T-helper 2 cell treated with Interferon-gamma antibody and Interleukin-4, amounts not matched to agents 100 ng/mL and 5 ng/mL, for 36 hours (primary cell): ENCODE measurements around the gene SUPT4H1. TPM values are rescaled to one million over a fixed set of nuclear protein-coding genes. Genes with fewer than 3 reads are reported as not detected.

Experiments
- intact Hi-C: fragments of 100-400 bp; cut with micrococcal nuclease; formaldehyde crosslinking; loops from one replicate; pipeline ENCODE4 v1.15.1; 2023
- total RNA-seq: library from RNA; stranded (reverse); gene quantifications from 2 replicates; pipeline ENCODE4 v1.2.3, GENCODE V29; 2022

Gene SUPT4H1
- total RNA-seq, 1 donor from 2014 or later, result 90.0 TPM

DNA sequence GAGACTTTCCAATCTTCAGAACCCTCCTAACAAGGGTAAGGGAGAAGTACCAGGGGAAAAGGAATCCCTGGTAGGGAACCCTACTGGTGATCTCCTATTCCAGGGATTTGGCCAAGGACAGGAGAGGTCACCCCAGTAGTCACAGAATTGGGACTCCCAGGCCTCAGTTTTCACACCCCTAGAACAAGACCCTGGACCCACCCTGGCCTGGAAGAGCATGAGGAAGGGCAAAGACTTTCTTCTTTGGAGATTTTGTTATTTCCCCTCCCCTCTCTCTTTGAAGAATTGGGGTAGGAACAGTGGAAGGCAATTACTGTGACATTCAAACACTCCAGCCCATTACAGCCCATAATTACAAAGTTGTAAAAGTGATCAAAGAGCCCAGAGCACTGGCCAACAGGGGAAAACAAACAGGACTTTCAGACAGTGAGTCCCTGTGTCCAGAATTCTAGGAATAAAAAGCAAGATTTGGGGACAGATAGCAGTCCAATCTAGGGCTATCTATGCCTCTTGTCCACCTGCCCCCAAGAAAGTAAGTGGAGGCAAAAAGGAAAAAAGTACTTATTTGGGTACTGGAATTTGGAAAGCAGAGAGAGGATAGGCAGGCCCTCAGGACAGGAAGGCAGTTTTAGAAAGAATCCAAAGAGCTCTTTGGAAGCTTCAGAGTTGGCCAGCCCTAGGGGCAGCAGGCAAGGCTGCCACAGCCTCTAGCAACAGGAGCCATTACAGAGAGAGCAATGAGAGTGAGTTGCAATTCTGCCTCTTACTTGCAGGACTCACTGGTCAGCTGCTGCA, 13.4 kb upstream of the SUPT4H1 start:
- intact Hi-C loops, result no loop called here

DNA sequence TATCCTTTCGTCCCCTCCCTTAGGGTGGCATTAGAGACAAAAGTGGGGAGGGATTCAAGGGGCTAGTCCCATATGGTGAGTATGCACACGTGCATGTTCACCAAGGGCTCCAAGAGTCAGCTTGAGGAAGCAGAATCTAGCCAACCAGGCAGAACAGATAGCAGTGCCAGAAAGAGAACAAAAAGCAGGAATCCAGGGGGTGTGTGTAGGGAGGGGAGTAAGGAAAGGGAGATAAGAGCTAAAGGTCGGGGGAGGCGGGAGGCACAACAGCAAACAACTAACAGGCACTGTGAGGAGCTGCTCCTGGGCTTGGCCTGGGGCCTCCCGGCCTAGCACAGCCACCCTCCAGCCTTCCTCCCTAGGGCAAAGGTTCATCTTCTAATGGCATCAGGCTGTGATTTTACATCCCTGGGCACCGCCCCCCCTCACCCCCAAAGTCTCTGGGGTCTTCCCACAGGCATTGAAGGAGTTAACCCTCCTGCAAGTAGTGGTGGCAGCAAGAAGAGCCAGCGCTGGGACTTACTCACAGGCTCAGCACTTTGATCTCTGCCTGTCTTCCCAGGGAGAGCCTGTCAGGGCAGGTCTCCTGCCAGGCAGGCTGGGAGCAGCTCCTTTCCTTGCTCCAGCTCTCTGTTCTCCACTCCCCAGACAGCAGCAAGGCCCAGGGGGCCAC, 12.4 kb upstream of the SUPT4H1 start:
- intact Hi-C loops, result no loop called here

DNA sequence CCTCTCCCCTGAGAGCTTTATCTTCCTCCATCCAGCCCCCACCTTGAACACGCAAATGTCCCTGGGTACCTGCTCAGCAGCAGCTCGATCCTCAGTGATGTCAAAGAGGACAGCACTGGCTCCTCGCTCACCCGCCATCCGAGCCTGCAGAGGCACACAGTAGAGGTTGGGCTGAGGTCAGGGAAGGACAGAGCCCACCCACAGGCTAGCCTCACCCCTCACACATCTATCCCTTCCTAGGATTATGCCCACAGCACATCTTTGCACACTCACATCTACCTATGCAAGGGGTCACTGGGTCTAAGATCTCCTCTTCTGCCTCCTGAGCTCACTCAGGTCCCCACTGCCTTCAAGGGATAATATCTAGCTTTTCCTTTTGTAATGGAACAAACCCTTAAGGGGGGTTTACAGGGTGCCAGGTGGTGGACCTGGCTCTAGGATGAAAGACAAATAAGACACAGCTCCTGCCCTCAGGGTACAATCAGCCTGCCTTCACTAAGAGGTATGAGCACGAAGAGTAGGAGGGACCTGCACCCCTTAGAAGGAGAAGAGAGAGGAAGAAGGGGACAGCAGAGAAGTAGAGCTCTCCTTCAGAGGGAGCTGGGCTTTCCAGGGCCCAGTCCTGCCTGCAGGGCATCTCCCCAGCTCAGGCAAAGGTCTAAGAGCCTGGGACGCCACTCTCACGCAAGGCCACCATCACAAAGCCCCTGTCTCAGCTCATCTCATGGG, 11.6 kb upstream of the SUPT4H1 start:
- intact Hi-C loops, result no loop called here

DNA sequence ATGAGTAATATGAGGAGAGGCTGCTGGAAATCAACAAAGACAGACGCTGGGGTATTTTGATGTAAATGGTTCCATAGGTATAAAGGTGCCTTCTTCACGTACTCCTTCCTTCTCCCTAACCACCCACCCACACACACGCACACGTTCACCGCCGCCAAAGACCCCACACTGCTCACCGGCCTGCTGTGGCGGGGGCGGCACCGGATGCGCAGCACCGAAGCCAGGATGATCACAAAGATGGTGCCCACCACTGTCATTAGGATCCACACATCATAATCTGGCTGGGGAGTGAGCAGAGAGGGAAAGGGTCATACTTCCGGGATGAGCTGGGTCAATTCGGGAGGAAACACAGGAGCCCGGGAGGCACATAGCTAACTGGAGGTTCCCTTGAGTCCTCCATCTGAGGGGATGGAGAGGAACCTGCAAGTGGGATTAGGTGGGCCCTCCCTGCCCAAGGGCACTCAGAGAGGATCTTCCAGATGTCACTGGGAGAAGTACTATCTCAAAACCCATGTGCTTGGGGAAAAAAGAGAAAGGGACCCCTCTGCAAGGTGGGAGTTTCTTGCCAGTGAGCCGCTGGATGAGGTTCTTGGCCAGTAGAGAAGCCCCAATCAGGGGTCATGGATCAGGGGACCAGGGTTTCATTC, 10.5 kb upstream of the SUPT4H1 start:
- intact Hi-C loops, result no loop called here

- intact Hi-C loops, result no loop called here
Measured at GRCh38 chr17:58360296-58361063, 8.5 kb upstream of the SUPT4H1 start.

GRCh38 chr17:58358408-58359172, 6.6 kb upstream of the SUPT4H1 start:
- intact Hi-C loops, result no loop called here

DNA sequence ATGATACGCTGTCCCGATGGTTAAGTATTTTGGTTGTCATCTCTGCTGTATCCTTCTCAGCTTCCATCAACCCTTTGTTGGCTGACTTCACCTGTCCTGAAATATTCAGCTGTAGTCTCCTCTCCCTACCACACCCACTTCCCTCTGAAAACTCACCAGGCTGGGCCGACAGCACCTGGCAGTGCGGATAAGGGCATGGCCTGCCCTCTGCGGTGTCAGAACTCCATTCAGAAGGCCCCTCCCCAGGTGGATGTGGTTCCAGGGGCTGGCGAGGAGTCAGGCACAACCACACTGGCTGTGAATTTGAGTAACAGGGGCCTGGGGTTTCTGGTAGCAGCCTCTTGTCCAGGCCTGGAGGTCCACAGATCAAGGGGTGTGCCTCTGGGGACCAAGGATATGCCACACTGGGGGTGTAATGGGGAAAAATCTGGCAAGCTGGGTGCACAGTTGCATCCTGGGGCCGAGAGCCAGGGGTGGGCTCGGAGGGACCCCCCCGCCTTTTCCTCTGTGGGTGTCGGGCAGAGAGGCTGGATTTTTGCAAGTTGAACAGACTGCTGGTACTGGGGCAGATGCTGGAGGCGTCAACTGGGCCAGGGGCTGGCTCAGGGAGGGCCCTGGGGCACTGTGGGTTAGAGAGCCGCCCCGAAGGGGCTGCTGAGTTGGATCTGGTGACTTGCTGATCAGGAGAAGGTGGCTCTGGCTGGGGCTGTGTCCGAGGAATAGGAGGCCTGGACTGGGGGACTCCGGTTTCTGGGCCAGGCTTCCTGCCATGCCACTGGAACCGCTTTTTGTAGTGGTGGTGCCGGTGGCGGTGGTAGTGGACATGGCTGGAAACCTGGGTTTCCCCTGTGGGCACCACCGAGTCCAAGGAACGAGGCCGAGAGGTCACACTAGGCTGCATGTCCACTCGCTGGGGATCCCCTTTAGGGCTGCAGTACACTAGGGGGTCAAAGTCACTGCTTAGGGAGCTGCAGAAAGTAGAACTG, 5.6 kb upstream of the SUPT4H1 start:
- intact Hi-C loops, result no loop called here

DNA sequence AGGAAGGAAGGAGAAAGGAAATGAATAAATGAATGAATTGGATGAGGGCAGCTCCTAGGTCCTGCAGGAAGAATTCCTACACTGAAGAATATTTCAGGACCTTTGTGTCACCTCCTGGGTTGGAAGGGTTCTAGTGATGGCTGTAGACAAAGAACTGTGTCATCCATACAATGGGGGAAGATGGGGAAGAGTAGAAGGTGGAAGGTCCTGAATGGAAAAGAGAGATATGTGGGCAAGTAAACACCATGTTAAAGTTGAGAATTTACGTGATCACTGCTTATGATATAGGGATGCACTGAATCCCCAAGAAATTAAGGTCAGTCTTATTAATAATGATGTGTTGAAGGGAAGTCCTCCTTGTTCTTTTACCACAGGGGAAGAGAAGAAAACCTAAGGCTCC, 4.2 kb upstream of the SUPT4H1 start:
- intact Hi-C loops, result no loop called here

DNA sequence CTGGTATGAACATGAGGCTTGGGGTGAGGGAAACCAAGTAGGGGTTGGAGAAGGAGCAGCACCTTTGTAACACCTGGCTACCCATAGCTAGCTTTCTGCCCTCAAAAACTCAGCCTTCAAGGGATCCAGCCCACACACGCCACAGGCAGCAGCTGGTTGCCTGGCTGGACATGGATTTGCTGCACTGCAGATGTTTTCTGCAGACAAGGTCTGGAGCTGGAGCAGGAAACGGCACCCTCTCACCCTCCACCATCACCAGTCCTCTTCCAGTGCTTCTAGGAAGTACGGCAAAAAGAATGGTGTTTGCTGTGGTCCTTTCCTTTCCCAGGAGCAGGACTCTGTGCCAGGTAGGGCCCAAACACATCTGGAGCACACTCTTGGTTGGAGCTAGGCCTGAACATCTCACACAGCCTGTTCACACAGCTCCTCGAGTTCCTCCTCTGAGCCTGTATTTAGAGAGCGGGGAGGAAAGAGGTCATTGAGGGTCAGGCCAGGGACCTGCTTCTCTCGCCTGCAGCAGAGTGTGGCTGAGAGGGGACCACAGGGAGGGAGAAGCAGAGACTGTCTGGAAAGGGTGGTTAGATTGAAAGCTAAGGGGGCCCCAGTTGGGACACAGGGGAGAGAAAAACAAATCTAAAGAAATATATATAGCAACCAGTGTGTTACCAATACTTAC, 2.7 kb upstream of the SUPT4H1 start:
- intact Hi-C loops, result loop anchor here (5.0 kb wide), 1 partner anchor 163 kb away; no protein-coding TSS in a partner anchor

- intact Hi-C loops, result loop anchor here (2.0 to 5.0 kb wide), 2 partner anchors 15 to 164 kb away; no protein-coding TSS in a partner anchor
Measured at GRCh38 chr17:58353389-58353825, 1.4 kb upstream of the SUPT4H1 start.

GRCh38 chr17:58352596-58353388, 791 bp upstream of the SUPT4H1 start:
- intact Hi-C loops, result loop anchor here (1.0 to 5.0 kb wide), 5 partner anchors 8 to 165 kb away; partner anchors contain the start of gene RNF43

- intact Hi-C loops, result loop anchor here (5.0 kb wide), 1 partner anchor 166 kb away; no protein-coding TSS in a partner anchor
Measured at GRCh38 chr17:58351182-58351581, 819 bp downstream of the SUPT4H1 start.

GRCh38 chr17:58348038-58348437, 4.0 kb downstream of the SUPT4H1 start:
- intact Hi-C loops, result no loop called here

GRCh38 chr17:58345500-58345899, 6.5 kb downstream of the SUPT4H1 start:
- intact Hi-C loops, result loop anchor here (2.0 kb wide), 2 partner anchors 29 to 71 kb away; partner anchors contain the start of gene RNF43

DNA sequence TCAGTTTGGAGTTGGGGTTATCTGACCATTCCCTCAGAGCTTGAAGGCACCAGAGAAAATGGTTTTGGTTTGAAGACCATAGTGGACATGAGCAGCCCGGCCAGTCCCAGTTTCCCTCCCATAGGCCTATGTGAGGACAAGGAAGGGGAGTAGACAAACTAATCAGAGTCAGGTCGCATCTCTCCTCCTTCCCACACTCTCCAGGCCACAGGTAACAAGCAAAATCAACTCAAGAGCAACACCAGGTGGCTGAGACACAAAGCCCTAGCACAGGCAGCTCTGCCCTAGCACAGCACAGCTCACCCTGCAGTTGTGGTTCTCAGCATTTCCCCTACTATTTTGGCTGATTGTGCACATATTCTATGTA, 7.2 kb downstream of the SUPT4H1 start:
- intact Hi-C loops, result loop anchor here (1.0 to 5.0 kb wide), 6 partner anchors 8 to 813 kb away; partner anchors contain the start of genes PRR11, RNF43, SKA2 and SUPT4H1

DNA sequence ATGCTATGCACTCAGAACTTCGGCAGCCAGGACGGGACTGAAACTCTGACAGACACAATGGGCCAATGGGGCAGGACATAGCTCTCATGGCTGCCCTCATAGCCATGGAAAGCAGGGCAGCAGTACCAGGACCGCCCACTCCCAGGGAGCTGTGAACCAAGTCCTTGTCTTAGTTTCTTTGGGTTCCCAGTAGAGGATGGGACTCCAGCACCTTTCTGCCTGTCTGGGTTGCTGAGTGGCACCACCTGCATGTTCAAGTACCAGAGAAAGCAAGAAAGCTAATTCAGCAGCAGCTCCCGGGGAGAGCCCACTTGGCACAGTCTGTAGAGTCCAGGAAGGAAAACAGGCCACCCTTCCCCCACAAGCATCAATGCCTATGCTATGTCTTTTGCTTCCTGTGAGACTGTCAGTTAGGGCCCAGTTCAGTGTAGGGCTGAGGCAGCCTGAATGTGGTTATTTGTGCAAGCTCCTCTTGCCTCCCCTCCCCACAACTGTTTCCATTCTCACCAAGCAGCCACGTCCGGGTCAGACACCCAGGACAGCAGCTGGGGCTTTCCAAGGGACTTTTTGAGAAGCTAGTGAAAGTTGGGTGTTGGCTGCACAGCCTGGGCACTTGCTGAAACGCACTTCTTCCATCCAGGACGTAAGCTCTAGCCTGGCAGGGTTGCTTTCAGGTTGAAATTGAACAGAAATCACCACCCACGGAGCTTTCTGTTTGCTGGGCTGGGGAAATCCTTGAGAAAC, 7.8 kb downstream of the SUPT4H1 start:
- intact Hi-C loops, result loop anchor here (1.0 to 5.0 kb wide), 6 partner anchors 8 to 813 kb away; partner anchors contain the start of genes PRR11, RNF43, SKA2 and SUPT4H1
